IPS-15b (cell line): ENCODE measurements around the gene TEX13B.

Experiments used
- H3K27me3 ChIP-seq: one replicate; pipeline ENCODE4 v1.6.1; 2013; ENCODE audit warnings: low read length; ENCODE audit not compliant: control insufficient read depth, insufficient read depth
- H3K36me3 ChIP-seq: one replicate; pipeline ENCODE4 v1.6.1; 2013; ENCODE audit warnings: low read length; ENCODE audit not compliant: control insufficient read depth, insufficient read depth
- H3K4me1 ChIP-seq: one replicate; pipeline ENCODE4 v1.6.1; 2013; ENCODE audit warnings: mild to moderate bottlenecking, low read length; ENCODE audit not compliant: control insufficient read depth, insufficient read depth
- H3K4me3 ChIP-seq: one replicate; pipeline ENCODE4 v1.5.1; 2013; ENCODE audit warnings: low read depth, low read length
- H3K9ac ChIP-seq: one replicate; pipeline ENCODE4 v1.6.1; 2013; ENCODE audit warnings: low read depth, mild to moderate bottlenecking, low read length
- H3K9me3 ChIP-seq: one replicate; pipeline ENCODE4 v1.6.1; 2013; ENCODE audit warnings: mild to moderate bottlenecking, low read length; ENCODE audit not compliant: control insufficient read depth, insufficient read depth

Gene TEX13B

GRCh38 chrX:107982356-107982755, at the start of gene TEX13B:
Gene TEX13B (minus strand): TSS chrX:107982370. CDS start chrX:107982127, 243 bp downstream.
- no peak within 1 kb of the TSS for H3K9ac ChIP-seq
- H3K4me1 ChIP-seq: peaks cover 8% of the 10 kb centered on the region
- no peaks in the 10 kb centered on the region for H3K9me3 ChIP-seq
- H3K27me3 ChIP-seq: no peaks in the 10 kb centered on the region
- H3K4me3 ChIP-seq: no peak within 1 kb of the TSS
- H3K36me3 ChIP-seq: peaks cover 26% of the 10 kb centered on the region

GRCh38 chrX:108029928-108030711, 48.0 kb upstream of the TEX13B start:
- Histone ChIP-seq H3K9me3 (no peaks in the 10 kb centered on the region), H3K4me1 (no peaks in the 10 kb centered on the region), H3K9ac (no peak overlapping the region), H3K27me3 (no peaks in the 10 kb centered on the region), H3K36me3 (no peaks in the 10 kb centered on the region), H3K4me3 (no peak overlapping the region)

GRCh38 chrX:108028854-108029253, 46.7 kb upstream of the TEX13B start:
- Histone ChIP-seq H3K9me3 (no peaks in the 10 kb centered on the region), H3K4me3 (no peak overlapping the region), H3K9ac (no peak overlapping the region), H3K36me3 (no peaks in the 10 kb centered on the region), H3K4me1 (no peaks in the 10 kb centered on the region), H3K27me3 (no peaks in the 10 kb centered on the region)

- no peak overlapping the region for H3K9ac ChIP-seq
- H3K9me3 ChIP-seq: no peaks in the 10 kb centered on the region
- no peaks in the 10 kb centered on the region for H3K4me1 ChIP-seq
- H3K4me3 ChIP-seq: no peak overlapping the region
- H3K27me3 ChIP-seq: no peaks in the 10 kb centered on the region
- no peaks in the 10 kb centered on the region for H3K36me3 ChIP-seq
Measured at GRCh38 chrX:108025954-108026600, 43.9 kb upstream of the TEX13B start.

GRCh38 chrX:108025376-108025775, 43.2 kb upstream of the TEX13B start:
- Histone ChIP-seq H3K4me1 (no peaks in the 10 kb centered on the region), H3K36me3 (no peaks in the 10 kb centered on the region), H3K9ac (no peak overlapping the region), H3K9me3 (no peaks in the 10 kb centered on the region), H3K4me3 (no peak overlapping the region), H3K27me3 (no peaks in the 10 kb centered on the region)

GRCh38 chrX:108022491-108023089, 40.4 kb upstream of the TEX13B start:
- H3K27me3 ChIP-seq: no peaks in the 10 kb centered on the region
- no peak overlapping the region for H3K9ac ChIP-seq
- no peaks in the 10 kb centered on the region for H3K36me3 ChIP-seq
- no peak overlapping the region for H3K4me3 ChIP-seq
- no peaks in the 10 kb centered on the region for H3K9me3 ChIP-seq
- peaks cover 4% of the 10 kb centered on the region for H3K4me1 ChIP-seq

GRCh38 chrX:108020631-108021030, 38.5 kb upstream of the TEX13B start:
- Histone ChIP-seq H3K9me3 (no peaks in the 10 kb centered on the region), H3K4me1 (peaks cover 4% of the 10 kb centered on the region), H3K9ac (no peak overlapping the region), H3K27me3 (no peaks in the 10 kb centered on the region), H3K36me3 (no peaks in the 10 kb centered on the region), H3K4me3 (no peak overlapping the region)

- no peaks in the 10 kb centered on the region for H3K9me3 ChIP-seq
- H3K4me3 ChIP-seq: no peak overlapping the region
- peaks cover 4% of the 10 kb centered on the region for H3K4me1 ChIP-seq
- H3K36me3 ChIP-seq: no peaks in the 10 kb centered on the region
- H3K9ac ChIP-seq: no peak overlapping the region
- H3K27me3 ChIP-seq: no peaks in the 10 kb centered on the region
Measured at GRCh38 chrX:108019382-108019875, 37.3 kb upstream of the TEX13B start.

- Histone ChIP-seq H3K9me3 (no peaks in the 10 kb centered on the region), H3K4me1 (peaks cover 4% of the 10 kb centered on the region), H3K27me3 (no peaks in the 10 kb centered on the region), H3K36me3 (no peaks in the 10 kb centered on the region), H3K4me3 (no peak overlapping the region), H3K9ac (no peak overlapping the region)
Measured at GRCh38 chrX:108018656-108019381, 36.6 kb upstream of the TEX13B start.

- Histone ChIP-seq H3K4me3 (no peak overlapping the region), H3K27me3 (no peaks in the 10 kb centered on the region), H3K9ac (no peak overlapping the region)
Measured at GRCh38 chrX:108001218-108001814, 19.1 kb upstream of the TEX13B start.

GRCh38 chrX:108000751-108001150, 18.6 kb upstream of the TEX13B start:
- no peaks in the 10 kb centered on the region for H3K27me3 ChIP-seq
- H3K4me3 ChIP-seq: no peak overlapping the region
- no peak overlapping the region for H3K9ac ChIP-seq
- peaks cover 2% of the 10 kb centered on the region for H3K4me1 ChIP-seq
- H3K9me3 ChIP-seq: no peaks in the 10 kb centered on the region
- no peaks in the 10 kb centered on the region for H3K36me3 ChIP-seq

More at GRCh38 chrX:108001218-108001814, 19.1 kb upstream of the TEX13B start:
- H3K9me3 ChIP-seq: no peaks in the 10 kb centered on the region
- H3K36me3 ChIP-seq: no peaks in the 10 kb centered on the region
- H3K4me1 ChIP-seq: peaks cover 2% of the 10 kb centered on the region
